Adrenal gland (tissue), 12 donors: ENCODE data around the gene EIPR1. TPM values are rescaled to one million over a fixed set of nuclear protein-coding genes. Genes with fewer than 3 reads are reported as not detected.

Experiments used
- DNase-seq, 7 donors: peaks; one replicate each; pipeline ENCODE4 v3.0.0-alpha.2; 2019 to 2020
- H3K27ac ChIP-seq, 5 donors: fragments of 200-600 bp; sonication (generic) in 4 of 5; 1 replicate in 3 of 5; 2 replicates in 2 of 5; pipeline versions ENCODE4 v1.5.1 to v1.8.0; 2016 to 2020; ENCODE audit warnings: mild to moderate bottlenecking in 1 of 5
- H3K27me3 ChIP-seq: fragments of 200-600 bp; 2 replicates; pipeline ENCODE4 v1.8.0; 2021
- H3K36me3 ChIP-seq, 2 donors: fragments of 200-600 bp; replicated peaks in 1 of 2; 1 replicate in 1 of 2; 2 replicates in 1 of 2; pipeline versions ENCODE4 v1.5.1 to v1.8.0; 2018 to 2022
- H3K4me1 ChIP-seq, 2 donors: fragments of 200-600 bp; replicated peaks in 1 of 2; 1 replicate in 1 of 2; 2 replicates in 1 of 2; pipeline versions ENCODE4 v1.5.1 to v1.8.0; 2018 to 2021
- H3K4me3 ChIP-seq, 4 donors: fragments of 200-600 bp; sonication (generic) in 3 of 4; one replicate each; pipeline ENCODE4 v1.5.1; 2016 to 2018
- H3K9me3 ChIP-seq, 3 donors: fragments of 200-600 bp; sonication (generic) in 1 of 3; replicated peaks in 1 of 3; 1 replicate in 2 of 3; 2 replicates in 1 of 3; pipeline versions ENCODE4 v1.5.1 to v1.8.0; 2016 to 2021
- POLR2A ChIP-seq, 2 donors: fragments of 450-650 bp; IDR thresholded peaks; one replicate each; pipeline ENCODE4 v1.6.1; 2017; ENCODE audit warnings: antibody characterized with exemption in 2 of 2, mild to moderate bottlenecking in 2 of 2, moderate library complexity in 1 of 2
- WGBS, 4 donors: extraction: QIAGEN DNeasy Blood & Tissue Kit in 2 of 4; methylation state at CpG; one replicate each; pipeline versions ENCODE4 v1.1.5 to v1.1.7; 2013 to 2017; 5-methylcytosine and 5-hydroxymethylcytosine counted together
- intact Hi-C, 2 donors: fragments of 100-400 bp; cut with DNase I; formaldehyde crosslinking; loops; one replicate each; pipeline versions ENCODE4 v1.14.1 to v1.15.0; 2022 to 2023
- polyA plus RNA-seq, 3 donors: library from polyadenylated mRNA; stranded (reverse); fragments of 200-250 nt in 2 of 3; fragments of 350-450 nt in 1 of 3; fragmentation: Illumina TruSeq in 1 of 3; extraction: RNeasy Lipid Tissue Mini Kit (QIAGEN cat#74804) in 1 of 3; gene quantifications; one replicate each; pipeline ENCODE4 v1.2.3, GENCODE V29; 2013 to 2014
- total RNA-seq, 9 donors: library from RNA; depleted of rRNA in 4 of 9; stranded (reverse); fragments of >200 nt in 4 of 9; fragments of 120-200 nt in 1 of 9; fragmentation: NEBNext Ultra II Directional in 1 of 9; extraction: Animal tissue kit (Norgen Biotek cat#: 25700) in 1 of 9; gene quantifications; one replicate each; pipeline versions ENCODE4 v1.1.0 to v1.2.4, GENCODE V29; 2013 to 2023
- TF ChIP-seq, protein P1 (sequence below), 6 experiments: fragments of 450-650 bp in 4 of 6; fragments of 200-600 bp in 2 of 6; sonication (generic) in 1 of 6; IDR thresholded peaks; 1 replicate in 5 of 6; 2 replicates in 1 of 6; pipeline versions ENCODE4 v1.5.1 to v1.8.0; 2016 to 2021; ENCODE audit warnings: antibody characterized with exemption in 6 of 6, mild to moderate bottlenecking in 2 of 6, moderate library complexity in 1 of 6
- donor health status: healthy with polysubstance abuse.
- donor health status: Bipolar disorder and iron deficiency.
- donor health status: DM: yes; HTN: yes; CAD: no.
- donor health status: DM: no; HTN: no; CAD: no.
- donor health status: DM: no; HTN: no; CAD: no.
- donor health status: DM: yes; HTN: yes; CAD: no.

Gene EIPR1
- total and polyA plus RNA-seq, 12 donors, result 10.3 to 37.9 (median 28.5) TPM

DNA sequence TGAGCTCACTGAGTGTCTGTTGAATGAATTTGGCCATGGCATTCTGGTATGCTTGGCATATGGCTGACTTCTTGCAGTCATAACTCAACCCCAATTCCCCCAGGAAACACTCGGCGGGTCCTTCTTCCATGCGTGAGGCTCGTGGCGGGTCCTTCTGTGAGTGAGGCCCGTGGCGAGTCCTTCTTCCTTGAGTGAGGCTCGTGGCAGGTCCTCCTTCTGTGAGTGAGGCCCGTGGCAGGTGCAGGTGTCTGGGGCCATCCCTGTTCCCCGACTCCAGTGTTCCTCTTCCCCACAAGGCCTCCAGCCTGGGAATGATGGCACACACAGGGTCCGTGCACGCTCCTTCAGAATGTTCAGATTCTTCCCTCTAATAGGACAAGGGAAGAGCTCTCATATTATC lies 169.0 kb downstream of the EIPR1 start:
- 90 to 98% (median 95%) methylated on average over 11 to 12 of the region's 12 CpGs for WGBS, 4 donors
- Histone ChIP-seq H3K27ac (no peak overlapping the region), H3K27me3 (no peaks in the 10 kb centered on the region), H3K9me3 (no peaks in the 10 kb centered on the region), H3K4me3 (no peak overlapping the region), H3K4me1 (no peaks in the 10 kb centered on the region), H3K36me3 (no peaks in the 10 kb centered on the region)
- intact Hi-C loops, result no loop called here
- peak in 1 of 7 donors; percentile 38 for DNase-seq
- TF ChIP-seq, protein P1, sequence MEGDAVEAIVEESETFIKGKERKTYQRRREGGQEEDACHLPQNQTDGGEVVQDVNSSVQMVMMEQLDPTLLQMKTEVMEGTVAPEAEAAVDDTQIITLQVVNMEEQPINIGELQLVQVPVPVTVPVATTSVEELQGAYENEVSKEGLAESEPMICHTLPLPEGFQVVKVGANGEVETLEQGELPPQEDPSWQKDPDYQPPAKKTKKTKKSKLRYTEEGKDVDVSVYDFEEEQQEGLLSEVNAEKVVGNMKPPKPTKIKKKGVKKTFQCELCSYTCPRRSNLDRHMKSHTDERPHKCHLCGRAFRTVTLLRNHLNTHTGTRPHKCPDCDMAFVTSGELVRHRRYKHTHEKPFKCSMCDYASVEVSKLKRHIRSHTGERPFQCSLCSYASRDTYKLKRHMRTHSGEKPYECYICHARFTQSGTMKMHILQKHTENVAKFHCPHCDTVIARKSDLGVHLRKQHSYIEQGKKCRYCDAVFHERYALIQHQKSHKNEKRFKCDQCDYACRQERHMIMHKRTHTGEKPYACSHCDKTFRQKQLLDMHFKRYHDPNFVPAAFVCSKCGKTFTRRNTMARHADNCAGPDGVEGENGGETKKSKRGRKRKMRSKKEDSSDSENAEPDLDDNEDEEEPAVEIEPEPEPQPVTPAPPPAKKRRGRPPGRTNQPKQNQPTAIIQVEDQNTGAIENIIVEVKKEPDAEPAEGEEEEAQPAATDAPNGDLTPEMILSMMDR (IDR thresholded peaks at IDR 0.05), result no peak
- no peak for TF ChIP-seq POLR2A (IDR thresholded peaks at IDR 0.05)

DNA sequence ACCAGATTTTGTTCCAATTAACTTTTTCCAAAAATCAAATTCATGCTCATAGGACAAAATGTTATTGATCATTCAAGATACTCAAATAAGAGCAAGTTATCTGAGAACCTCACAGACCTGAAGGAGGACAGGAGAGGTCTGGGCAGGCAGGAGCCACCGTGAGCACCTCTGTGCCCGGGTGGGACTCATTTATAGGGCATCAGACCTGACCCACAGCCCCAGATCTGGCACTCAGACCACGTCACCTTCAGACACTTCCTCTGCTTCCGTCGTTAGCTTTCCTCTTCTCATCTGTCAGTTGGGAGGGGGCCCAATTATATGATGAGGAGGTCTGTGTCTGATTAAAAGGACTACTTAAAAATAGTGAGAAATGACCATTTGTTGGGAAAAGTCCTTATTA lies 169.4 kb downstream of the EIPR1 start:
- intact Hi-C loops, result no loop called here
- Histone ChIP-seq H3K9me3 (no peaks in the 10 kb centered on the region), H3K36me3 (no peaks in the 10 kb centered on the region), H3K4me1 (no peaks in the 10 kb centered on the region), H3K4me3 (no peak overlapping the region), H3K27me3 (no peaks in the 10 kb centered on the region), H3K27ac (no peak overlapping the region)
- DNase-seq, result peak in 1 of 7 donors; percentile 11
- no peak for TF ChIP-seq POLR2A (IDR thresholded peaks at IDR 0.05)
- 90 to 93% (median 91%) methylated on average over 5 of the region's 5 CpGs for WGBS, 4 donors

DNA sequence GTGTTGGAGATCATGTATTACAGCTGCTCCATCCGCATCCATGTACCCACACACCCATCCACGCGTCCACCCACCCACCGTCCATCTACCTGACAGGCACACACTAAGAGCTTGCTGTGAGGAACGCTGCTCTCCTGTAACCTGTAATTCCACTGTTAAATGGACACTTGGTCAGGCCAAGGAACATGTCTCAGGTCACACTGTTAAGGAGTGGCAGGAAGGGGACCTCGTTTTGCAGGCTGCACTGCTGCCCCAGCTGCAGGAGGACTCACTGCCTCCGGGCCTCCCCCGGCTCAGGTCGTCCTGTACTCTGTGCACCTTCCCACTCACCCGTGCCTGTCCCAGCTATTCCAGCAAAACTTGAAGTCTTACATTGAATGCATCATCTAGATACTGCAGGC lies 170.5 kb downstream of the EIPR1 start:
- no peaks in the 10 kb centered on the region for H3K4me1 ChIP-seq
- DNase-seq, result peak in 1 of 7 donors; percentile 43
- no peak overlapping the region for H3K27ac ChIP-seq
- H3K36me3 ChIP-seq, result no peaks in the 10 kb centered on the region
- no peaks in the 10 kb centered on the region for H3K27me3 ChIP-seq
- no peaks in the 10 kb centered on the region for H3K9me3 ChIP-seq
- TF ChIP-seq POLR2A (IDR thresholded peaks at IDR 0.05), result no peak
- TF ChIP-seq, protein P1 (IDR thresholded peaks at IDR 0.05), result no peak
- intact Hi-C loops, result no loop called here
- WGBS, 4 donors, result 90 to 94% (median 93%) methylated on average over 10 of the region's 10 CpGs
- no peak overlapping the region for H3K4me3 ChIP-seq

DNA sequence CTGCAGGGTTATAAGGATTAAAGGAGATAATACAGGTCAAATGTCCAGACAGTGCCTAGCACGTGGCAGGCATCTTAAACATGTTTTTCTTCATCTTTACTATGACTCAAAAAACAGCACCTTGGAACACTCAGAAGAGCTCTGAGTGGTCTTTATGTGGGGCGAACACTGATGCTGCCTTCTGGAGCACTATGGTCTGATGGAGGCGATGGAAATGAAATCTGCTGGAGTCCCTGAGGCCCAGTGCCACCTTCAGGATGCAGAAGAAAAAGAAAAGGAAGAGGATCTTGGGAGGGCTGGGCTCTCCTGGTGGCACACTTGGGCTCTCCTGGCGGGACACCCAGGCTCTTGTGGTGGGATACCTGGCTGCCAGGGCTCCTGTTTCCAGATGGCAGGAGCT lies 171.8 kb downstream of the EIPR1 start:
- WGBS, 4 donors, result 98 to 100% (median 99%) methylated on average over 3 to 4 of the region's 4 CpGs
- intact Hi-C loops, result no loop called here
- no peak for TF ChIP-seq POLR2A (IDR thresholded peaks at IDR 0.05)
- Histone ChIP-seq H3K4me1 (no peaks in the 10 kb centered on the region), H3K4me3 (no peak overlapping the region), H3K27me3 (no peaks in the 10 kb centered on the region), H3K36me3 (no peaks in the 10 kb centered on the region), H3K9me3 (no peaks in the 10 kb centered on the region), H3K27ac (no peak overlapping the region)
- no peak for DNase-seq

DNA sequence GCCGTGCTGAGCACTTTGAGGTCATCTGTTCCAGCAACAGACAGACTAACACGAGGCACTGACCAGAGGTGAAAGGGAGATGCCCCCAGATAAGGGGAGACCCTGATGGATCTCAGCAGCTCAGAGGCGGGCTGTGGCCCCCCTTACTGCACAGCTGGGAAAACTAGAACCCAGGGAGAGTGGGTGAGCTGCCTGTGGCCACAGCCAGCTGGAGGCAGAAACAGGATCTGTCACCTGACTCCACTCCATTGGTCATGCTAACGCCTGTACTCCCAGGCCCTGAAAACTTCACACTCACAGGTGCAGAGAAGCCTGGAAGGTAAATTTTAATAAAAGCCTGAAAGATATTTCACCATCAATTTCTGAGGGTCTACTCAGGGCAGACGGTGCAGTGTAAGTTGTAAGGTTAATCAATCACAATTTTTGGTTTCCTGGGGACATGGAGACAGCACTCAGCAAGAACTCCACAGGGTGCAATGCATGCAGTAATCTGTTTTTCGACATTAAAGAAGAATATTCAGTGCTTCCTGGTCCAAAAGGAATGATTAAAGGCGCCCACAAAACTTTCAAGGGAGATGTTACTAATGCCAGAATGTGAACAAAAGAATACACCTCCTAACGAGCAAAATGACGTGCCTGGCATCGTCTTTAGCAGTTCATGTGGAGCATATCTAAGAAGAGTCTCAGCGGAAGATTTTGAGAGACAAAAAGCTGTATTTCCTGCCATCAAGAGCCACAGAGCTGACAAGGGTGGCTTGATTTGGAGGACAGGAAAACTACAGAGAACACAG lies 173.4 kb downstream of the EIPR1 start:
- Histone ChIP-seq H3K27ac (no peak overlapping the region), H3K9me3 (no peaks in the 10 kb centered on the region), H3K36me3 (no peaks in the 10 kb centered on the region), H3K27me3 (no peaks in the 10 kb centered on the region), H3K4me1 (no peaks in the 10 kb centered on the region), H3K4me3 (no peak overlapping the region)
- no peak for DNase-seq
- no peak for TF ChIP-seq POLR2A (IDR thresholded peaks at IDR 0.05)
- TF ChIP-seq, protein P1 (IDR thresholded peaks at IDR 0.05), result no peak
- 92 to 96% (median 93%) methylated on average over 11 of the region's 11 CpGs for WGBS, 4 donors
- intact Hi-C loops, result no loop called here
